Raji (cell line): ENCODE results near the gene SLC10A4.

Experiments
- POLR2A ChIP-seq: IDR thresholded peaks from 2 replicates; pipeline ENCODE4 v1.6.1; 2011; ENCODE audit warnings: low read depth, low read length, control low read depth; ENCODE audit not compliant: insufficient read depth

SLC10A4 gene

GRCh38 chr4:48483006-48483776, at the start of gene SLC10A4:
Gene SLC10A4 (plus strand): TSS chr4:48483343. CDS start chr4:48483562, 219 bp downstream.
- TF ChIP-seq POLR2A, result no peak

- TF ChIP-seq POLR2A, result no peak
These were observed 46.8 kb upstream of the SLC10A4 start for GRCh38 chr4:48436318-48436717.

- no peak for TF ChIP-seq POLR2A
These were observed 43.2 kb upstream of the SLC10A4 start for GRCh38 chr4:48439988-48440387.

GRCh38 chr4:48445704-48446103, 37.4 kb upstream of the SLC10A4 start:
- TF ChIP-seq POLR2A, result no peak

GRCh38 chr4:48446642-48447041, 36.5 kb upstream of the SLC10A4 start:
- TF ChIP-seq POLR2A, result no peak

GRCh38 chr4:48449151-48449550, 34.0 kb upstream of the SLC10A4 start:
- TF ChIP-seq POLR2A, result no peak

GRCh38 chr4:48450740-48451139, 32.4 kb upstream of the SLC10A4 start:
- TF ChIP-seq POLR2A, result no peak

- no peak for TF ChIP-seq POLR2A
These were observed 28.6 kb upstream of the SLC10A4 start for GRCh38 chr4:48454591-48454990.

GRCh38 chr4:48461000-48461399, 22.1 kb upstream of the SLC10A4 start:
- no peak for TF ChIP-seq POLR2A

GRCh38 chr4:48462363-48462762, 20.8 kb upstream of the SLC10A4 start:
- TF ChIP-seq POLR2A, result no peak

- no peak for TF ChIP-seq POLR2A
These were observed 15.7 kb upstream of the SLC10A4 start for GRCh38 chr4:48467442-48467841.

- TF ChIP-seq POLR2A, result no peak
These were observed 15.3 kb upstream of the SLC10A4 start for GRCh38 chr4:48467891-48468290.

- no peak for TF ChIP-seq POLR2A
These were observed 13.0 kb upstream of the SLC10A4 start for GRCh38 chr4:48470137-48470536.

GRCh38 chr4:48470570-48470969, 12.6 kb upstream of the SLC10A4 start:
- TF ChIP-seq POLR2A, result no peak

GRCh38 chr4:48472794-48473193, 10.3 kb upstream of the SLC10A4 start:
- no peak for TF ChIP-seq POLR2A

GRCh38 chr4:48475770-48476169, 7.4 kb upstream of the SLC10A4 start:
- no peak for TF ChIP-seq POLR2A

- TF ChIP-seq POLR2A, result no peak
These were observed 4.9 kb upstream of the SLC10A4 start for GRCh38 chr4:48478273-48478672.

- no peak for TF ChIP-seq POLR2A
These were observed 1.6 kb upstream of the SLC10A4 start for GRCh38 chr4:48481581-48481980.
